ENCODE data around the gene HTRA3.

Gene HTRA3

GRCh38 chr4:8301851-8302730, 32.5 kb downstream of the HTRA3 start:
- TF ChIP-seq CTCF (IDR thresholded peaks at IDR 0.05; ENCODE audit: low read depth, low read length): no peak
- no peak for DNase-seq (ENCODE audit: low read depth in 2 of 2)
- H3K4me3 ChIP-seq (replicated peaks in 1 of 2; ENCODE audit: low read depth in 2 of 2, low read length in 2 of 2): no peak overlapping the region

- no peak for TF ChIP-seq CTCF (IDR thresholded peaks at IDR 0.05; ENCODE audit: low read depth, low read length)
- no peak for DNase-seq (ENCODE audit: low read depth in 2 of 2)
- no peak overlapping the region for H3K4me3 ChIP-seq (replicated peaks in 1 of 2; ENCODE audit: low read depth in 2 of 2, low read length in 2 of 2)
Measured at GRCh38 chr4:8303081-8303480, 33.5 kb downstream of the HTRA3 start.

- no peak for TF ChIP-seq CTCF (IDR thresholded peaks at IDR 0.05; ENCODE audit: low read depth, low read length)
- peak; percentile 86 to 97 for DNase-seq (ENCODE audit: low read depth in 2 of 2)
- no peak overlapping the region for H3K4me3 ChIP-seq (replicated peaks in 1 of 2; ENCODE audit: low read depth in 2 of 2, low read length in 2 of 2)
Measured at GRCh38 chr4:8303485-8304281, 34.1 kb downstream of the HTRA3 start.

GRCh38 chr4:8304827-8305695, 35.5 kb downstream of the HTRA3 start:
- no peak for DNase-seq (ENCODE audit: low read depth in 2 of 2)
- no peak overlapping the region for H3K4me3 ChIP-seq (replicated peaks in 1 of 2; ENCODE audit: low read depth in 2 of 2, low read length in 2 of 2)
- no peak for TF ChIP-seq CTCF (IDR thresholded peaks at IDR 0.05; ENCODE audit: low read depth, low read length)

- no peak for DNase-seq (ENCODE audit: low read depth in 2 of 2)
- H3K4me3 ChIP-seq (replicated peaks in 1 of 2; ENCODE audit: low read depth in 2 of 2, low read length in 2 of 2): no peak overlapping the region
Measured at GRCh38 chr4:8305851-8306471, 36.4 kb downstream of the HTRA3 start.

More at GRCh38 chr4:8305851-8306471, 36.4 kb downstream of the HTRA3 start:
- no peak for TF ChIP-seq CTCF (IDR thresholded peaks at IDR 0.05; ENCODE audit: low read depth, low read length)
